K562 (cell line): Measurements from ENCODE around the gene SUPT3H. TPM values are rescaled to one million over a fixed set of nuclear protein-coding genes. Genes with fewer than 3 reads are reported as not detected.

ENCODE experiments used
- ATAC-seq: fragments of 200-7000 bp; cut with Tn5 transposase; 3 replicates; pipeline ENCODE4 v1.9.1; 2020; ENCODE audit warnings: moderate library complexity
- BruUV-seq: library from RNA; stranded (reverse); fragments of 400-500 nt; replicated peaks from 2 replicates; lab custom pipeline; 2021; lab: Mats Ljungman, UMichigan
- CTCF ChIA-PET: fragments of 300-600 bp; formaldehyde crosslinking; extraction: SDS; loops from one replicate; lab custom pipeline; 2021; ENCODE audit warnings: low intra/inter-chr PET ratio; lab: Yijun Ruan, JAX
- POLR2A ChIA-PET: fragments of 300-600, 350-650 bp; sonication (Branson Sonifier 250); formaldehyde crosslinking; extraction: SDS; loops from one replicate; lab custom pipeline; 2021; ENCODE audit warnings: antibody characterized with exemption, inconsistent platforms; lab: Yijun Ruan, JAX
- DNase-seq, 4 experiments: peaks; one replicate each; pipeline versions ENCODE4 v3.0.0 to v3.0.0-alpha.2; 2011 to 2018; ENCODE audit warnings: low spot score in 3 of 4, mixed read lengths in 3 of 4; ENCODE audit errors: extremely low read depth in 1 of 4
- FAIRE-seq: peaks from 2 replicates; lab custom pipeline; 2011; peaks lifted over from hg19 to GRCh38; lab: Jason Lieb, UNC
- H2AFZ ChIP-seq: 2 replicates; pipeline ENCODE4 v1.6.0; 2011; ENCODE audit warnings: low read depth, low read length, control low read depth, inconsistent platforms
- H3K27ac ChIP-seq: fragments of 200-600 bp; 3 replicates; pipeline ENCODE4 v1.8.0; 2011; ENCODE audit warnings: low read depth, mild to moderate bottlenecking, control low read depth, inconsistent platforms, low read length, moderate library complexity, mixed read lengths; ENCODE audit errors: extremely low read depth
- H3K27me3 ChIP-seq, 2 experiments: fragments of 300-600 bp in 1 of 2; 2 replicates in 1 of 2; 3 replicates in 1 of 2; pipeline versions ENCODE4 v1.6.0 to v1.8.0; 2011; ENCODE audit warnings: inconsistent platforms in 2 of 2, low read length in 2 of 2, mild to moderate bottlenecking in 1 of 2, mixed read lengths in 1 of 2, moderate library complexity in 1 of 2; ENCODE audit not compliant: control insufficient read depth in 2 of 2, insufficient read depth in 2 of 2
- H3K36me3 ChIP-seq: fragments of 300-600 bp; 3 replicates; pipeline ENCODE4 v1.8.0; 2011; ENCODE audit warnings: mild to moderate bottlenecking, low read length, inconsistent platforms; ENCODE audit not compliant: control insufficient read depth, insufficient read depth
- H3K4me1 ChIP-seq, 2 experiments: fragments of 200-600 bp in 1 of 2; replicated peaks in 1 of 2; 2 replicates in 1 of 2; 3 replicates in 1 of 2; pipeline versions ENCODE4 v1.5.1 to v1.8.0; 2011; ENCODE audit warnings: inconsistent platforms in 2 of 2, low read length in 2 of 2, mild to moderate bottlenecking in 1 of 2, mixed read lengths in 1 of 2, moderate library complexity in 1 of 2; ENCODE audit not compliant: control insufficient read depth in 2 of 2, insufficient read depth in 2 of 2
- H3K4me2 ChIP-seq: 2 replicates; pipeline ENCODE4 v1.6.1; 2011; ENCODE audit warnings: low read length, control low read depth, inconsistent platforms, mixed read lengths; ENCODE audit not compliant: insufficient read depth
- H3K4me3 ChIP-seq: fragments of 200-600 bp; sonication (generic), shearing (Covaris generic); 2 replicates; pipeline ENCODE4 v1.5.1; 2016; ENCODE audit warnings: control low read depth, inconsistent platforms
- H3K79me2 ChIP-seq: fragments of 200-600 bp; 3 replicates; pipeline ENCODE4 v1.8.0; 2011; ENCODE audit warnings: low read length, inconsistent platforms; ENCODE audit not compliant: control insufficient read depth, insufficient read depth
- H3K9ac ChIP-seq, 2 experiments: 2 replicates each; pipeline versions ENCODE4 v1.6.0 to v1.6.1; 2011; ENCODE audit warnings: low read depth in 2 of 2, low read length in 2 of 2, control low read depth in 1 of 2, inconsistent platforms in 1 of 2, mild to moderate bottlenecking in 1 of 2, mixed read lengths in 1 of 2; ENCODE audit not compliant: insufficient read depth in 1 of 2
- H3K9me1 ChIP-seq: one replicate; pipeline ENCODE4 v1.6.0; 2011; ENCODE audit warnings: inconsistent platforms, mild to moderate bottlenecking, low read length, moderate library complexity; ENCODE audit not compliant: control insufficient read depth, insufficient read depth
- H3K9me3 ChIP-seq: replicated peaks from 2 replicates; pipeline ENCODE4 v1.5.1; 2011; ENCODE audit warnings: low read depth, low read length, inconsistent platforms; ENCODE audit not compliant: control insufficient read depth, insufficient read depth
- H4K20me1 ChIP-seq: replicated peaks from 2 replicates; pipeline ENCODE4 v1.6.1; 2011; ENCODE audit warnings: low read length, inconsistent platforms, mixed read lengths; ENCODE audit not compliant: control insufficient read depth, insufficient read depth
- C11orf30 ChIP-seq: fragments of 450-650 bp; IDR thresholded peaks from 2 replicates; pipeline ENCODE4 v1.6.1; 2016; ENCODE audit warnings: low read depth, mild to moderate bottlenecking
- JUN ChIP-seq, 2 experiments: sonication (generic) in 1 of 2; formaldehyde crosslinking in 1 of 2; IDR thresholded peaks; 2 replicates each; pipeline versions ENCODE4 v1.6.1 to v1.8.0; 2012 to 2022; ENCODE audit warnings: borderline replicate concordance in 2 of 2, mild to moderate bottlenecking in 2 of 2, improper control_type of control experiment in 1 of 2, low read depth in 1 of 2, low read length in 1 of 2, missing genetic modification reagents in 1 of 2
- MAFF ChIP-seq: IDR thresholded peaks from 2 replicates; pipeline ENCODE4 v1.6.1; 2012; ENCODE audit warnings: low read length, improper control_type of control experiment
- MAFG ChIP-seq: fragments of 450-650 bp; conservative IDR thresholded peaks from 2 replicates; pipeline ENCODE4 v1.6.1; 2016; ENCODE audit warnings: missing genetic modification characterization, missing compliant biosample characterization
- MAFK ChIP-seq: IDR thresholded peaks from 2 replicates; pipeline ENCODE4 v1.6.1; 2011; ENCODE audit warnings: low read length, improper control_type of control experiment
- PPARD ChIP-seq: fragments of 250-450 bp; sonication (Bioruptor Pico); IDR thresholded peaks from 2 replicates; pipeline ENCODE4 v1.8.0; 2022; ENCODE audit warnings: inconsistent platforms, mild to moderate bottlenecking, moderate library complexity
- TFAP4 ChIP-seq: sonication (generic); formaldehyde crosslinking; IDR thresholded peaks from 2 replicates; pipeline ENCODE4 v1.8.0; 2022; ENCODE audit warnings: missing genetic modification reagents, mild to moderate bottlenecking, moderate library complexity, borderline replicate concordance
- ZNF253 ChIP-seq: fragments of 250-450 bp; sonication (Bioruptor Pico); conservative IDR thresholded peaks from 2 replicates; pipeline ENCODE4 v1.6.1; 2021; ENCODE audit warnings: mild to moderate bottlenecking
- ZNF316 ChIP-seq: fragments of 450-650 bp; IDR thresholded peaks from 2 replicates; pipeline ENCODE4 v1.6.1; 2016
- ZNF583 ChIP-seq: fragments of 250-450 bp; sonication (Bioruptor Pico); IDR thresholded peaks from 2 replicates; pipeline ENCODE4 v1.4.0; 2020
- WGBS: fragments of 100-300 bp; shearing (Covaris generic); methylation state at CpG from one replicate; pipeline ENCODE4 v1.1.6; 2016; ENCODE audit warnings: low coverage, mixed read lengths; ENCODE audit not compliant: insufficient coverage; ENCODE audit errors: missing lambda C conversion rate; 5-methylcytosine and 5-hydroxymethylcytosine counted together
- in situ Hi-C: fragments of 300-500 bp; cut with MboI; formaldehyde crosslinking; loops from 4 replicates; pipeline ENCODE4 v1.15.0; 2018; ENCODE audit warnings: inconsistent platforms, mixed read lengths
- intact Hi-C: fragments of 100-400 bp; cut with micrococcal nuclease; formaldehyde crosslinking; loops from 2 replicates; pipeline ENCODE4 v1.14.2; 2022
- polyA plus RNA-seq, 8 experiments: library from polyadenylated mRNA; depleted of rRNA in 4 of 8; stranded (reverse) in 5 of 8; unstranded in 3 of 8; fragments of >200 nt; fragmentation: Nextera tagmentation in 2 of 8; fragmentation: Illumina TruSeq in 1 of 8; extraction: Ambion mirVana in 2 of 8; extraction: Trizol in 1 of 8; gene quantifications; 2 replicates each; pipeline versions ENCODE4 v1.2.1 to v1.2.3, GENCODE V29; 2011 to 2014; ENCODE audit warnings: inconsistent platforms in 1 of 8, missing spikeins in 1 of 8
- total RNA-seq, 7 experiments: library from RNA; depleted of rRNA in 6 of 7; stranded (reverse); fragments of >200 nt in 6 of 7; fragmentation: Illumina TruSeq in 2 of 7; extraction: Trizol in 2 of 7; gene quantifications; 2 replicates each; pipeline versions ENCODE4 v1.2.1 to v1.2.3, GENCODE V29; 2011 to 2021; ENCODE audit warnings: low replicate concordance in 1 of 7

SUPT3H gene
- total and polyA plus RNA-seq, 9 of the 15 experiments (the other 6 are each of a cell fraction or from before 2014, with no cell fraction given): 7.2 to 16.3 (median 11.9) TPM

- H4K20me1 ChIP-seq: no peaks in the 10 kb centered on the region
- TF ChIP-seq MAFK (peak; percentile 91), ZNF583 (CRISPR knock-in tag) (no peak), MAFF (peak; percentile 87), ZNF316 (peak; percentile 85), C11orf30 (peak; percentile 79), MAFG (peak; percentile 70)
- 40% methylated on average over 1 of the region's 1 CpG for WGBS
- H3K4me3 ChIP-seq: no peak overlapping the region
- FAIRE-seq (no peak), DNase-seq (no peak), ATAC-seq (no peak)
- no peaks in the 10 kb centered on the region for H3K4me1 ChIP-seq
- in situ Hi-C loops: no loop called here
- H3K27ac ChIP-seq: no peak overlapping the region
- H3K9me3 ChIP-seq: no peaks in the 10 kb centered on the region
- H3K9ac ChIP-seq: no peak overlapping the region
- CTCF ChIA-PET: no interaction called here
- no peaks in the 10 kb centered on the region for H3K36me3 ChIP-seq
- H3K27me3 ChIP-seq: no peaks in the 10 kb centered on the region
- H3K9me1 ChIP-seq: no peaks in the 10 kb centered on the region
- H2AFZ ChIP-seq: no peak overlapping the region
- intact Hi-C loops: no loop called here
- BruUV-seq: no TSS peak
- POLR2A ChIA-PET: no interaction called here
- no peaks in the 10 kb centered on the region for H3K79me2 ChIP-seq
- no peak overlapping the region for H3K4me2 ChIP-seq
These were observed 296.1 kb downstream of the SUPT3H start for GRCh38 chr6:45081634-45082033.

- BruUV-seq: no TSS peak
- Histone ChIP-seq H2AFZ (no peak overlapping the region), H3K4me3 (no peak overlapping the region), H3K9ac (no peak overlapping the region), H4K20me1 (no peaks in the 10 kb centered on the region), H3K27ac (no peak overlapping the region), H3K9me3 (no peaks in the 10 kb centered on the region), H3K4me2 (no peak overlapping the region), H3K36me3 (no peaks in the 10 kb centered on the region), H3K9me1 (no peaks in the 10 kb centered on the region), H3K27me3 (no peaks in the 10 kb centered on the region), H3K79me2 (no peaks in the 10 kb centered on the region), H3K4me1 (no peaks in the 10 kb centered on the region)
- TF ChIP-seq ZNF253 (CRISPR knock-in tag) (no peak), TFAP4 (CRISPR knock-in tag) (no peak), PPARD (CRISPR knock-in tag) (no peak), JUN (IDR thresholded peaks at IDR 0.05; ENCODE audit: borderline replicate concordance, low read depth, low read length) (no peak), JUN (CRISPR knock-in tag; IDR thresholded peaks at IDR 0.05; ENCODE audit: borderline replicate concordance) (no peak)
- WGBS: 37% methylated on average over 3 of the region's 3 CpGs
- DNase-seq (no peak), ATAC-seq (no peak), FAIRE-seq (no peak)
- POLR2A ChIA-PET: no interaction called here
- in situ Hi-C loops: no loop called here
- CTCF ChIA-PET: no interaction called here
- intact Hi-C loops: no loop called here
These were observed 299.3 kb downstream of the SUPT3H start for GRCh38 chr6:45078432-45078831.
